ENCODE data around the gene CLDND2.

CLDND2 gene

GRCh38 chr19:51396175-51396574 is 27.4 kb upstream of the CLDND2 start (continued):
- no peak for TF ChIP-seq ZNF513 (tag by site-specific recombination; IDR thresholded peaks at IDR 0.05)
- no peak for TF ChIP-seq HOXA7 (CRISPR knock-in tag; IDR thresholded peaks at IDR 0.05; ENCODE audit: borderline replicate concordance)
- TF ChIP-seq EGR2 (tag by site-specific recombination; IDR thresholded peaks at IDR 0.05; ENCODE audit: low read depth) = no peak
- no peak for TF ChIP-seq ZNF404 (tag by site-specific recombination; IDR thresholded peaks at IDR 0.05)
- TF ChIP-seq ZNF398 (tag by site-specific recombination; IDR thresholded peaks at IDR 0.05) = no peak
- TF ChIP-seq ZBTB20 (tag by site-specific recombination; IDR thresholded peaks at IDR 0.05) = no peak
- no peak for TF ChIP-seq OVOL3 (tag by site-specific recombination; IDR thresholded peaks at IDR 0.05)
- TF ChIP-seq ZNF629 (tag by site-specific recombination; IDR thresholded peaks at IDR 0.05) = no peak
- TF ChIP-seq ZNF184 (tag by site-specific recombination; IDR thresholded peaks at IDR 0.05) = no peak
- TF ChIP-seq ZXDB (tag by site-specific recombination; IDR thresholded peaks at IDR 0.05) = no peak

- Histone ChIP-seq H3K9me3 (ENCODE audit: control insufficient read depth, insufficient read depth, low read depth, low read length) (no peaks in the 10 kb centered on the region), H3K27ac (ENCODE audit: extremely low read depth, low read depth, low read length) (peak overlapping the region; percentile 35), H3K36me3 (ENCODE audit: control insufficient read depth in 2 of 2, insufficient read depth in 1 of 2, low read length in 2 of 2) (no peaks in the 10 kb centered on the region), H3K4me3 (ENCODE audit: low read depth, low read length) (peak overlapping the region; percentile 76), H3K4me1 (ENCODE audit: control insufficient read depth, insufficient read depth, low read length) (peaks cover 4% of the 10 kb centered on the region; the same call in 1 of the 2 replicates)
- ChIA-PET POLR2A (interaction anchor here (0.9 to 2.9 kb wide), 9 partner anchors 12 to 313 kb away, joined by 3 to 20 read pairs (median 4); partner anchors contain the start of gene ETFB), CTCF (interaction anchor here (0.6 to 4.5 kb wide), 9 partner anchors 13 to 262 kb away, joined by 3 to 22 read pairs (median 3); partner anchors contain the start of gene ETFB)
- TF ChIP-seq ZNF223 (tag by site-specific recombination; IDR thresholded peaks at IDR 0.05) (no peak), SP3 (tag by site-specific recombination; IDR thresholded peaks at IDR 0.05) (peak; percentile 89), ZNF473 (tag by site-specific recombination; IDR thresholded peaks at IDR 0.05) (no peak), KLF1 (tag by site-specific recombination; IDR thresholded peaks at IDR 0.05) (no peak), GLIS2 (tag by site-specific recombination; IDR thresholded peaks at IDR 0.05) (0 out of 2 replicates have a peak, but pooled peaks have one; percentile 19), ZNF549 (tag by site-specific recombination; IDR thresholded peaks at IDR 0.05) (no peak), ZNF302 (tag by site-specific recombination; IDR thresholded peaks at IDR 0.05; ENCODE audit: low read depth) (no peak), PRDM2 (tag by site-specific recombination; IDR thresholded peaks at IDR 0.05; ENCODE audit: borderline replicate concordance) (no peak), ZNF521 (tag by site-specific recombination; IDR thresholded peaks at IDR 0.05) (no peak), ZNF513 (tag by site-specific recombination; IDR thresholded peaks at IDR 0.05) (no peak), ZSCAN18 (tag by site-specific recombination; IDR thresholded peaks at IDR 0.05) (no peak), ZNF704 (tag by site-specific recombination; IDR thresholded peaks at IDR 0.05) (no peak), GLIS1 (tag by site-specific recombination; IDR thresholded peaks at IDR 0.05) (peak; percentile 13; the same call in 1 of the 2 replicates)
These were observed 25.4 kb upstream of the CLDND2 start for GRCh38 chr19:51394050-51394836.
